ENCODE data around the gene SLCO1B3.

Gene SLCO1B3

GRCh38 chr12:20885552-20885951 lies 75.0 kb downstream of the SLCO1B3 start:
- Histone ChIP-seq H3K36me3 (replicated peaks) (no peaks in the 10 kb centered on the region), H3K27ac (no peak overlapping the region), H3K27me3 (replicated peaks) (no peaks in the 10 kb centered on the region), H3K4me3 (ENCODE audit: low read depth, low read length) (no peak overlapping the region)
- DNase-seq, result no peak
- no peak for TF ChIP-seq CTCF (IDR thresholded peaks at IDR 0.05; ENCODE audit: low read depth, low read length, missing control alignments)
- in situ Hi-C loops (cut with HindIII; ENCODE audit: low pct_ligation_motif_present, low sequenced_read_pairs), result no loop called here

- in situ Hi-C loops (cut with HindIII; ENCODE audit: low pct_ligation_motif_present, low sequenced_read_pairs), result no loop called here
- no peak overlapping the region for H3K4me3 ChIP-seq (ENCODE audit: low read depth, low read length)
- TF ChIP-seq CTCF (IDR thresholded peaks at IDR 0.05; ENCODE audit: low read depth, low read length, missing control alignments), result no peak
- no peaks in the 10 kb centered on the region for H3K27me3 ChIP-seq (replicated peaks)
- H3K36me3 ChIP-seq (replicated peaks), result no peaks in the 10 kb centered on the region
- DNase-seq, result no peak
- no peak overlapping the region for H3K27ac ChIP-seq
Measured at GRCh38 chr12:20917269-20917668, 106.8 kb downstream of the SLCO1B3 start.

GRCh38 chr12:20917819-20918218 lies 107.3 kb downstream of the SLCO1B3 start:
- no peaks in the 10 kb centered on the region for H3K36me3 ChIP-seq (replicated peaks)
- H3K27me3 ChIP-seq (replicated peaks), result no peaks in the 10 kb centered on the region
- DNase-seq, result no peak
- H3K27ac ChIP-seq, result no peak overlapping the region
- H3K4me3 ChIP-seq (ENCODE audit: low read depth, low read length), result no peak overlapping the region
- no peak for TF ChIP-seq CTCF (IDR thresholded peaks at IDR 0.05; ENCODE audit: low read depth, low read length, missing control alignments)
- in situ Hi-C loops (cut with HindIII; ENCODE audit: low pct_ligation_motif_present, low sequenced_read_pairs), result no loop called here

- TF ChIP-seq CTCF (IDR thresholded peaks at IDR 0.05; ENCODE audit: low read depth, low read length, missing control alignments), result no peak
- DNase-seq, result no peak
- in situ Hi-C loops (cut with HindIII; ENCODE audit: low pct_ligation_motif_present, low sequenced_read_pairs), result no loop called here
- H3K27me3 ChIP-seq (replicated peaks), result no peaks in the 10 kb centered on the region
- no peaks in the 10 kb centered on the region for H3K36me3 ChIP-seq (replicated peaks)
- no peak overlapping the region for H3K4me3 ChIP-seq (ENCODE audit: low read depth, low read length)
- no peak overlapping the region for H3K27ac ChIP-seq
Measured at GRCh38 chr12:20931894-20932293, 121.4 kb downstream of the SLCO1B3 start.

- Histone ChIP-seq H3K4me3 (ENCODE audit: low read depth, low read length) (no peak overlapping the region), H3K36me3 (replicated peaks) (no peaks in the 10 kb centered on the region), H3K27me3 (replicated peaks) (no peaks in the 10 kb centered on the region), H3K27ac (no peak overlapping the region)
- TF ChIP-seq CTCF (IDR thresholded peaks at IDR 0.05; ENCODE audit: low read depth, low read length, missing control alignments), result peak; percentile 54
- DNase-seq, result peak; percentile 32
- in situ Hi-C loops (cut with HindIII; ENCODE audit: low pct_ligation_motif_present, low sequenced_read_pairs), result no loop called here
Measured at GRCh38 chr12:20946732-20947131, 136.2 kb downstream of the SLCO1B3 start.

GRCh38 chr12:20950248-20950647 lies 139.7 kb downstream of the SLCO1B3 start:
- TF ChIP-seq CTCF (IDR thresholded peaks at IDR 0.05; ENCODE audit: low read depth, low read length, missing control alignments), result peak; percentile 42
- in situ Hi-C loops (cut with HindIII; ENCODE audit: low pct_ligation_motif_present, low sequenced_read_pairs), result no loop called here
- H3K36me3 ChIP-seq (replicated peaks), result no peaks in the 10 kb centered on the region
- DNase-seq, result peak; percentile 18
- H3K27me3 ChIP-seq (replicated peaks), result no peaks in the 10 kb centered on the region
- H3K27ac ChIP-seq, result no peak overlapping the region
- no peak overlapping the region for H3K4me3 ChIP-seq (ENCODE audit: low read depth, low read length)
